ENCODE measurements around the gene ITPR1.
A peak's percentile ranks its signal among the peaks of the same experiment; 100 is the strongest.

ITPR1 gene

GRCh38 chr3:4716266-4716665 lies 223.1 kb downstream of the ITPR1 start:
- in situ Hi-C loops (cut with HindIII; ENCODE audit: low sequenced_read_pairs), result loop anchor here (25.0 kb wide), 1 partner anchor 271 kb away; the partner anchor contains the start of gene BHLHE40
- no peak for DNase-seq (ENCODE audit: low read depth, low spot score)
- no peak overlapping the region for H3K4me3 ChIP-seq (ENCODE audit: low read depth, low read length)
- no peak for TF ChIP-seq CTCF (IDR thresholded peaks at IDR 0.05; ENCODE audit: low read depth, low read length)

- no peak overlapping the region for H3K4me3 ChIP-seq (ENCODE audit: low read depth, low read length)
- no peak for TF ChIP-seq CTCF (IDR thresholded peaks at IDR 0.05; ENCODE audit: low read depth, low read length)
- DNase-seq (ENCODE audit: low read depth, low spot score), result peak; percentile 61
- in situ Hi-C loops (cut with HindIII; ENCODE audit: low sequenced_read_pairs), result loop anchor here (25.0 kb wide), 1 partner anchor 270 kb away; the partner anchor contains the start of gene BHLHE40
These were observed 223.7 kb downstream of the ITPR1 start for GRCh38 chr3:4716706-4717362.

GRCh38 chr3:4717363-4717740 lies 224.2 kb downstream of the ITPR1 start:
- no peak for DNase-seq (ENCODE audit: low read depth, low spot score)
- in situ Hi-C loops (cut with HindIII; ENCODE audit: low sequenced_read_pairs), result loop anchor here (25.0 kb wide), 1 partner anchor 270 kb away; the partner anchor contains the start of gene BHLHE40
- no peak for TF ChIP-seq CTCF (IDR thresholded peaks at IDR 0.05; ENCODE audit: low read depth, low read length)

GRCh38 chr3:4718179-4718736 lies 225.1 kb downstream of the ITPR1 start:
- no peak overlapping the region for H3K4me3 ChIP-seq (ENCODE audit: low read depth, low read length)
- DNase-seq (ENCODE audit: low read depth, low spot score), result no peak
- no peak for TF ChIP-seq CTCF (IDR thresholded peaks at IDR 0.05; ENCODE audit: low read depth, low read length)
- in situ Hi-C loops (cut with HindIII; ENCODE audit: low sequenced_read_pairs), result loop anchor here (25.0 kb wide), 1 partner anchor 269 kb away; the partner anchor contains the start of gene BHLHE40

More at GRCh38 chr3:4717363-4717740, 224.2 kb downstream of the ITPR1 start:
- H3K4me3 ChIP-seq (ENCODE audit: low read depth, low read length), result no peak overlapping the region

- in situ Hi-C loops (cut with HindIII; ENCODE audit: low sequenced_read_pairs), result loop anchor here (25.0 kb wide), 1 partner anchor 268 kb away; the partner anchor contains the start of gene BHLHE40
- DNase-seq (ENCODE audit: low read depth, low spot score), result peak; percentile 31
- H3K4me3 ChIP-seq (ENCODE audit: low read depth, low read length), result no peak overlapping the region
- TF ChIP-seq CTCF (IDR thresholded peaks at IDR 0.05; ENCODE audit: low read depth, low read length), result no peak
These were observed 225.9 kb downstream of the ITPR1 start for GRCh38 chr3:4719046-4719501.

- TF ChIP-seq CTCF (IDR thresholded peaks at IDR 0.05; ENCODE audit: low read depth, low read length), result peak; percentile 44
- in situ Hi-C loops (cut with HindIII; ENCODE audit: low sequenced_read_pairs), result loop anchor here (25.0 kb wide), 1 partner anchor 267 kb away; the partner anchor contains the start of gene BHLHE40
- H3K4me3 ChIP-seq (ENCODE audit: low read depth, low read length), result no peak overlapping the region
- peak; percentile 88 for DNase-seq (ENCODE audit: low read depth, low spot score)
These were observed 227.3 kb downstream of the ITPR1 start for GRCh38 chr3:4720316-4721075.
